Urinary bladder (tissue), 4 donors: ENCODE results near the gene MGP. TPM values are rescaled to one million over a fixed set of nuclear protein-coding genes. Genes with fewer than 3 reads are reported as not detected.

ENCODE experiments used
- DNase-seq: peaks from one replicate; pipeline ENCODE4 v3.0.0-alpha.2; 2015; ENCODE audit errors: extremely low spot score
- H3K27ac ChIP-seq: one replicate; pipeline ENCODE4 v1.5.1; 2013; ENCODE audit warnings: low read depth, mild to moderate bottlenecking, moderate library complexity
- H3K36me3 ChIP-seq: one replicate; pipeline ENCODE4 v1.6.1; 2013; ENCODE audit warnings: mild to moderate bottlenecking, moderate library complexity; ENCODE audit not compliant: insufficient read depth
- H3K4me1 ChIP-seq: one replicate; pipeline ENCODE4 v1.6.1; 2013; ENCODE audit warnings: mild to moderate bottlenecking, moderate library complexity; ENCODE audit not compliant: insufficient read depth
- H3K4me3 ChIP-seq: one replicate; pipeline ENCODE4 v1.5.1; 2013; ENCODE audit warnings: low read depth, low read length
- WGBS: extraction: QIAGEN DNeasy Blood & Tissue Kit; methylation state at CpG from one replicate; pipeline ENCODE4 v1.1.7; 2013; 5-methylcytosine and 5-hydroxymethylcytosine counted together
- polyA plus RNA-seq: library from polyadenylated mRNA; stranded (reverse); fragments of 200-250 nt; gene quantifications from one replicate; pipeline ENCODE4 v1.2.3, GENCODE V29; 2013
- total RNA-seq: library from RNA; depleted of rRNA; stranded (reverse); fragments of >200 nt; gene quantifications from one replicate; pipeline ENCODE4 v1.2.3, GENCODE V29; 2014
- donor health status: healthy with polysubstance abuse.
- donor health status: healthy.

Gene MGP
- total and polyA plus RNA-seq, 2 donors: 487 to 596 TPM

GRCh38 chr12:14871247-14871646 lies 14.4 kb downstream of the MGP start:
- H3K4me3 ChIP-seq: no peak overlapping the region

GRCh38 chr12:14868916-14869506 lies 16.6 kb downstream of the MGP start:
- WGBS: 93% methylated on average over 3 of the region's 3 CpGs
- Histone ChIP-seq H3K36me3 (no peaks in the 10 kb centered on the region), H3K4me3 (no peak overlapping the region), H3K4me1 (no peaks in the 10 kb centered on the region), H3K27ac (no peak overlapping the region)
- no peak for DNase-seq

More at GRCh38 chr12:14871247-14871646, 14.4 kb downstream of the MGP start:
- no peak overlapping the region for H3K27ac ChIP-seq
- no peaks in the 10 kb centered on the region for H3K4me1 ChIP-seq
- no peaks in the 10 kb centered on the region for H3K36me3 ChIP-seq
- WGBS: 96% methylated on average over 1 of the region's 1 CpG
- DNase-seq: no peak

GRCh38 chr12:14860490-14860889 lies 25.2 kb downstream of the MGP start:
- no peak for DNase-seq
- no peaks in the 10 kb centered on the region for H3K4me1 ChIP-seq
- H3K4me3 ChIP-seq: no peak overlapping the region
- no peak overlapping the region for H3K27ac ChIP-seq
- H3K36me3 ChIP-seq: no peaks in the 10 kb centered on the region

- no peak for DNase-seq
- WGBS: 96% methylated on average over 1 of the region's 1 CpG
- Histone ChIP-seq H3K4me3 (no peak overlapping the region), H3K27ac (no peak overlapping the region), H3K36me3 (no peaks in the 10 kb centered on the region), H3K4me1 (peaks cover 1% of the 10 kb centered on the region)
These were observed 27.1 kb downstream of the MGP start for GRCh38 chr12:14858513-14858912.

GRCh38 chr12:14854586-14855183 lies 31.0 kb downstream of the MGP start:
- H3K27ac ChIP-seq: no peak overlapping the region
- DNase-seq: no peak
- 38% methylated on average over 6 of the region's 6 CpGs for WGBS
- H3K4me1 ChIP-seq: peaks cover 1% of the 10 kb centered on the region
- H3K4me3 ChIP-seq: no peak overlapping the region
- H3K36me3 ChIP-seq: no peaks in the 10 kb centered on the region

GRCh38 chr12:14853961-14854360 lies 31.7 kb downstream of the MGP start:
- 43% methylated on average over 3 of the region's 3 CpGs for WGBS
- Histone ChIP-seq H3K27ac (no peak overlapping the region), H3K36me3 (no peaks in the 10 kb centered on the region), H3K4me3 (no peak overlapping the region), H3K4me1 (peaks cover 1% of the 10 kb centered on the region)
- no peak for DNase-seq

GRCh38 chr12:14852880-14853279 lies 32.8 kb downstream of the MGP start:
- no peak overlapping the region for H3K27ac ChIP-seq
- H3K36me3 ChIP-seq: no peaks in the 10 kb centered on the region
- peaks cover 1% of the 10 kb centered on the region for H3K4me1 ChIP-seq
- no peak overlapping the region for H3K4me3 ChIP-seq
- no peak for DNase-seq

GRCh38 chr12:14850929-14851663 lies 34.6 kb downstream of the MGP start:
- H3K36me3 ChIP-seq: no peaks in the 10 kb centered on the region
- no peak overlapping the region for H3K4me3 ChIP-seq
- peaks cover 1% of the 10 kb centered on the region for H3K4me1 ChIP-seq
- 96% methylated on average over 1 of the region's 1 CpG for WGBS
- H3K27ac ChIP-seq: no peak overlapping the region
- DNase-seq: no peak

- 31% methylated on average over 2 of the region's 2 CpGs for WGBS
These were observed 36.0 kb downstream of the MGP start for GRCh38 chr12:14849661-14850060.

GRCh38 chr12:14846876-14847580 lies 38.6 kb downstream of the MGP start:
- WGBS: 75% methylated on average over 4 of the region's 4 CpGs
- no peaks in the 10 kb centered on the region for H3K4me1 ChIP-seq

More at GRCh38 chr12:14849661-14850060, 36.0 kb downstream of the MGP start:
- Histone ChIP-seq H3K4me1 (peaks cover 1% of the 10 kb centered on the region), H3K27ac (no peak overlapping the region), H3K4me3 (no peak overlapping the region), H3K36me3 (no peaks in the 10 kb centered on the region)
- DNase-seq: peak; percentile 74

GRCh38 chr12:14846042-14846587 lies 39.5 kb downstream of the MGP start:
- 38% methylated on average over 3 of the region's 3 CpGs for WGBS
- no peaks in the 10 kb centered on the region for H3K36me3 ChIP-seq
- no peak overlapping the region for H3K4me3 ChIP-seq
- H3K27ac ChIP-seq: no peak overlapping the region
- no peaks in the 10 kb centered on the region for H3K4me1 ChIP-seq
- no peak for DNase-seq

More at GRCh38 chr12:14846876-14847580, 38.6 kb downstream of the MGP start:
- no peak for DNase-seq
- no peaks in the 10 kb centered on the region for H3K36me3 ChIP-seq
- H3K4me3 ChIP-seq: no peak overlapping the region
- H3K27ac ChIP-seq: no peak overlapping the region

- no peak for DNase-seq
- Histone ChIP-seq H3K4me3 (no peak overlapping the region), H3K27ac (no peak overlapping the region), H3K36me3 (no peaks in the 10 kb centered on the region), H3K4me1 (no peaks in the 10 kb centered on the region)
- WGBS: 8% methylated on average over 3 of the region's 3 CpGs
These were observed 40.3 kb downstream of the MGP start for GRCh38 chr12:14845350-14845750.

- H3K36me3 ChIP-seq: no peaks in the 10 kb centered on the region
- H3K4me3 ChIP-seq: no peak overlapping the region
- H3K4me1 ChIP-seq: no peaks in the 10 kb centered on the region
- no peak overlapping the region for H3K27ac ChIP-seq
- no peak for DNase-seq
These were observed 41.3 kb downstream of the MGP start for GRCh38 chr12:14844401-14844800.
